GM23338 (cell line): ENCODE results near the gene IQSEC3. TPM values are rescaled to one million over a fixed set of nuclear protein-coding genes. Genes with fewer than 3 reads are reported as not detected.

ENCODE experiments used
- ATAC-seq: fragments of 200-7000 bp; cut with Tn5 transposase; 3 replicates; pipeline ENCODE4 v1.9.1; 2020
- DNase-seq: peaks from one replicate; pipeline ENCODE4 v3.0.0-alpha.2; 2015; ENCODE audit warnings: low spot score
- H2AFZ ChIP-seq: fragments of 200-600 bp; sonication (generic); 2 replicates; pipeline ENCODE4 v1.8.0; 2016; ENCODE audit warnings: antibody characterized with exemption, mild to moderate bottlenecking, moderate library complexity
- H3F3A ChIP-seq: fragments of 200-600 bp; sonication (generic); replicated peaks from 2 replicates; pipeline ENCODE4 v1.8.0; 2017; ENCODE audit warnings: antibody characterized with exemption, mixed run types, low read depth
- H3K27ac ChIP-seq: fragments of 200-600 bp; sonication (generic); 2 replicates; pipeline ENCODE4 v1.6.1; 2016; ENCODE audit warnings: low read depth
- H3K27me3 ChIP-seq: fragments of 200-600 bp; sonication (generic); 2 replicates; pipeline ENCODE4 v1.8.0; 2016; ENCODE audit warnings: mild to moderate bottlenecking, mixed run types, moderate library complexity; ENCODE audit not compliant: insufficient read depth
- H3K36me3 ChIP-seq: fragments of 200-600 bp; sonication (generic); 2 replicates; pipeline ENCODE4 v1.8.0; 2016; ENCODE audit warnings: mild to moderate bottlenecking; ENCODE audit not compliant: insufficient read depth
- H3K4me1 ChIP-seq: fragments of 200-600 bp; sonication (generic); 2 replicates; pipeline ENCODE4 v1.8.0; 2016; ENCODE audit warnings: mild to moderate bottlenecking, moderate library complexity; ENCODE audit not compliant: insufficient read depth
- H3K4me2 ChIP-seq: fragments of 200-600 bp; sonication (generic); 2 replicates; pipeline ENCODE4 v1.7.1; 2017; ENCODE audit warnings: mixed run types
- H3K4me3 ChIP-seq: fragments of 200-600 bp; sonication (generic); 2 replicates; pipeline ENCODE4 v1.6.1; 2016; ENCODE audit warnings: mixed run types
- H3K79me2 ChIP-seq: fragments of 200-600 bp; sonication (generic); replicated peaks from 2 replicates; pipeline ENCODE4 v1.8.0; 2017; ENCODE audit warnings: mild to moderate bottlenecking; ENCODE audit not compliant: insufficient read depth
- H3K9me2 ChIP-seq: fragments of 200-600 bp; sonication (generic); 2 replicates; pipeline ENCODE4 v1.8.0; 2017; ENCODE audit not compliant: insufficient read depth
- H4K20me1 ChIP-seq: fragments of 200-600 bp; sonication (generic); replicated peaks from 2 replicates; pipeline ENCODE4 v1.8.0; 2017; ENCODE audit warnings: mild to moderate bottlenecking; ENCODE audit not compliant: insufficient read depth
- H3K27ac Mint-ChIP-seq: 2 replicates; pipeline ENCODE4 v1.8.0; 2020; ENCODE audit warnings: inconsistent platforms, mild to moderate bottlenecking, moderate library complexity, mixed read lengths
- H3K27me3 Mint-ChIP-seq: 3 replicates; pipeline ENCODE4 v1.8.0; 2022; ENCODE audit warnings: low read depth, mild to moderate bottlenecking, moderate library complexity, mixed read lengths, inconsistent platforms; ENCODE audit not compliant: insufficient read depth, poor library complexity
- H3K36me3 Mint-ChIP-seq: 3 replicates; pipeline ENCODE4 v1.8.0; 2021; ENCODE audit warnings: low read depth, mild to moderate bottlenecking, inconsistent platforms, moderate library complexity, mixed read lengths
- H3K4me1 Mint-ChIP-seq: 3 replicates; pipeline ENCODE4 v1.8.0; 2020; ENCODE audit warnings: mild to moderate bottlenecking, inconsistent platforms, mixed read lengths
- H3K4me3 Mint-ChIP-seq: 3 replicates; pipeline ENCODE4 v1.8.0; 2021; ENCODE audit warnings: moderate library complexity, mild to moderate bottlenecking, inconsistent platforms, mixed read lengths
- H3K9me3 Mint-ChIP-seq: 3 replicates; pipeline ENCODE4 v1.8.0; 2020; ENCODE audit warnings: moderate library complexity, mild to moderate bottlenecking, inconsistent platforms, mixed read lengths
- CREB1 ChIP-seq: fragments of 250-450 bp; sonication (Bioruptor Pico); IDR thresholded peaks from 2 replicates; pipeline ENCODE4 v1.5.0; 2020; ENCODE audit warnings: low read depth, mild to moderate bottlenecking, moderate library complexity
- EZH2 ChIP-seq: fragments of 200-600 bp; sonication (generic); IDR thresholded peaks from one replicate; pipeline ENCODE4 v1.8.0; 2017; ENCODE audit warnings: antibody characterized with exemption, mild to moderate bottlenecking, low read depth; ENCODE audit not compliant: unreplicated experiment
- EZH2phosphoT487 ChIP-seq: fragments of 200-600 bp; sonication (generic); IDR thresholded peaks from one replicate; pipeline ENCODE4 v1.8.1; 2018; ENCODE audit warnings: antibody characterized with exemption; ENCODE audit not compliant: unreplicated experiment
- JUNB ChIP-seq: IDR thresholded peaks from one replicate; pipeline ENCODE4 v1.6.1; 2016; ENCODE audit warnings: antibody characterized with exemption; ENCODE audit not compliant: unreplicated experiment
- NANOG ChIP-seq: IDR thresholded peaks from 2 replicates; pipeline ENCODE4 v1.6.1; 2016; ENCODE audit warnings: antibody characterized with exemption, borderline replicate concordance
- POLR2AphosphoS5 ChIP-seq: IDR thresholded peaks from 2 replicates; pipeline ENCODE4 v1.6.1; 2016; ENCODE audit warnings: antibody characterized with exemption, low read depth
- REST ChIP-seq: IDR thresholded peaks from one replicate; pipeline ENCODE4 v1.6.1; 2018; ENCODE audit warnings: antibody characterized with exemption; ENCODE audit not compliant: unreplicated experiment
- STAT1 ChIP-seq: IDR thresholded peaks from one replicate; pipeline ENCODE4 v1.6.1; 2016; ENCODE audit warnings: antibody characterized with exemption; ENCODE audit not compliant: unreplicated experiment
- ZNF114 ChIP-seq: fragments of 250-450 bp; sonication (Bioruptor Pico); IDR thresholded peaks from 2 replicates; pipeline ENCODE4 v1.5.0; 2020; ENCODE audit warnings: mild to moderate bottlenecking, moderate library complexity
- ZNF331 ChIP-seq: fragments of 250-450 bp; sonication (Bioruptor Pico); IDR thresholded peaks from 2 replicates; pipeline ENCODE4 v1.5.0; 2020; ENCODE audit warnings: low read depth, mild to moderate bottlenecking, moderate library complexity
- polyA plus RNA-seq: library from polyadenylated mRNA; unstranded; fragments of >200 nt; fragmentation: Nextera tagmentation; extraction: Ambion mirVana; gene quantifications from 2 replicates; pipeline ENCODE4 v1.2.1, GENCODE V29; 2016
- total RNA-seq: library from RNA; depleted of rRNA; stranded (reverse); fragments of >200 nt; shearing (Covaris generic); gene quantifications from 2 replicates; pipeline ENCODE4 v1.2.3, GENCODE V29; 2014
- TF ChIP-seq, protein P1 (sequence below): IDR thresholded peaks from 2 replicates; pipeline ENCODE4 v1.6.1; 2016; ENCODE audit warnings: antibody characterized with exemption
- TF ChIP-seq, protein P2 (sequence below): fragments of 250-450 bp; sonication (Bioruptor Pico); IDR thresholded peaks from 2 replicates; pipeline ENCODE4 v1.5.0; 2020; ENCODE audit warnings: mild to moderate bottlenecking, moderate library complexity
- TF ChIP-seq, protein P3 (sequence below), 2 experiments: fragments of 200-600 bp in 1 of 2; sonication (generic) in 1 of 2; conservative IDR thresholded peaks; 2 replicates each; pipeline versions ENCODE4 v1.5.1 to v1.6.1; 2016 to 2017; ENCODE audit warnings: antibody characterized with exemption in 2 of 2, low read depth in 2 of 2, mild to moderate bottlenecking in 2 of 2, moderate library complexity in 1 of 2

Gene IQSEC3
- total and polyA plus RNA-seq, 2 experiments from 2014 or later = 2.1 to 3.6 TPM

DNA sequence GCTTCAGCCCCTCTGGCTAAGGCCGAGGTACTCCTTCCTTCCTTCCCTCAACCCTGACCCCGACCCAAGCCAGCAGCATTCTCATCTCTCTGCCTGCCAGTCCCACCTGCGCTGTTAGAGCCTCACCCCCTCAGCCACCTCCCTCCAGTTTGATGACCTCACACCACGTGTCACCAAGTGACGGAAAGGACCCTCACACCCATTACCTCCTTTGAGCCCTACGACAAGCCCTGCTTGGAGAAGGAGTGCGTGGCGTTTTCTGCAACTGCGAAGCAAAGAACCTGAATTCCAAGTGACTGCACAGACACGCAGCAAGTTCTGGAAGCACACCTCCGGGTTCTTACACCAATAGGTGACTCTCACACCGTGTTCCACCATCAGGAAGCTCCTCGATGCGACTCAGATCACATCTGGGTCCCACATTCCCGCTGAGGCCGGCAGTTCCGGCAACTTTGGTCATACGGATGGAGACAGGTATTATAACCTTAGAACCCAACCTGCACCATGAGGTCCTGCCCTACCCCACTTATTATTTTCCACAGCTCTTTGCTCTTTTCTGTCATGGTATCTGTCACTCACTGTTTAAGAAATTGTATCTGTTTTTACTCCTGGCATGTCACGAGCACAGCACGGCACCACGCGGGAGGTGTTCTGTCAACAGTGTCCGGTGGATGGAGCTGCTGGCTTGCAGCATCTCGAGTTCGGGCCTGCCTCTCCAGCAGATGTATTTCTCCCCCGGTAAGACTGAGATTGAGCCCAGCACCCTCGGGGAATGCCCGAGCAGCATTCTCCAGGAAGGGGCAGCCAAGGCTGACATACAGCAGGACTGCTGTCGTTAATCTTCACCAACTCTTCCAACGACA is 152.4 kb downstream of the IQSEC3 start:
- H3K27me3 ChIP-seq = no peaks in the 10 kb centered on the region
- no peak for TF ChIP-seq JUNB
- no peak for TF ChIP-seq EZH2
- TF ChIP-seq, protein P1, sequence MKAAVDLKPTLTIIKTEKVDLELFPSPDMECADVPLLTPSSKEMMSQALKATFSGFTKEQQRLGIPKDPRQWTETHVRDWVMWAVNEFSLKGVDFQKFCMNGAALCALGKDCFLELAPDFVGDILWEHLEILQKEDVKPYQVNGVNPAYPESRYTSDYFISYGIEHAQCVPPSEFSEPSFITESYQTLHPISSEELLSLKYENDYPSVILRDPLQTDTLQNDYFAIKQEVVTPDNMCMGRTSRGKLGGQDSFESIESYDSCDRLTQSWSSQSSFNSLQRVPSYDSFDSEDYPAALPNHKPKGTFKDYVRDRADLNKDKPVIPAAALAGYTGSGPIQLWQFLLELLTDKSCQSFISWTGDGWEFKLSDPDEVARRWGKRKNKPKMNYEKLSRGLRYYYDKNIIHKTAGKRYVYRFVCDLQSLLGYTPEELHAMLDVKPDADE = no peak
- no peak for TF ChIP-seq REST
- no peak for TF ChIP-seq NANOG
- TF ChIP-seq, protein P2, sequence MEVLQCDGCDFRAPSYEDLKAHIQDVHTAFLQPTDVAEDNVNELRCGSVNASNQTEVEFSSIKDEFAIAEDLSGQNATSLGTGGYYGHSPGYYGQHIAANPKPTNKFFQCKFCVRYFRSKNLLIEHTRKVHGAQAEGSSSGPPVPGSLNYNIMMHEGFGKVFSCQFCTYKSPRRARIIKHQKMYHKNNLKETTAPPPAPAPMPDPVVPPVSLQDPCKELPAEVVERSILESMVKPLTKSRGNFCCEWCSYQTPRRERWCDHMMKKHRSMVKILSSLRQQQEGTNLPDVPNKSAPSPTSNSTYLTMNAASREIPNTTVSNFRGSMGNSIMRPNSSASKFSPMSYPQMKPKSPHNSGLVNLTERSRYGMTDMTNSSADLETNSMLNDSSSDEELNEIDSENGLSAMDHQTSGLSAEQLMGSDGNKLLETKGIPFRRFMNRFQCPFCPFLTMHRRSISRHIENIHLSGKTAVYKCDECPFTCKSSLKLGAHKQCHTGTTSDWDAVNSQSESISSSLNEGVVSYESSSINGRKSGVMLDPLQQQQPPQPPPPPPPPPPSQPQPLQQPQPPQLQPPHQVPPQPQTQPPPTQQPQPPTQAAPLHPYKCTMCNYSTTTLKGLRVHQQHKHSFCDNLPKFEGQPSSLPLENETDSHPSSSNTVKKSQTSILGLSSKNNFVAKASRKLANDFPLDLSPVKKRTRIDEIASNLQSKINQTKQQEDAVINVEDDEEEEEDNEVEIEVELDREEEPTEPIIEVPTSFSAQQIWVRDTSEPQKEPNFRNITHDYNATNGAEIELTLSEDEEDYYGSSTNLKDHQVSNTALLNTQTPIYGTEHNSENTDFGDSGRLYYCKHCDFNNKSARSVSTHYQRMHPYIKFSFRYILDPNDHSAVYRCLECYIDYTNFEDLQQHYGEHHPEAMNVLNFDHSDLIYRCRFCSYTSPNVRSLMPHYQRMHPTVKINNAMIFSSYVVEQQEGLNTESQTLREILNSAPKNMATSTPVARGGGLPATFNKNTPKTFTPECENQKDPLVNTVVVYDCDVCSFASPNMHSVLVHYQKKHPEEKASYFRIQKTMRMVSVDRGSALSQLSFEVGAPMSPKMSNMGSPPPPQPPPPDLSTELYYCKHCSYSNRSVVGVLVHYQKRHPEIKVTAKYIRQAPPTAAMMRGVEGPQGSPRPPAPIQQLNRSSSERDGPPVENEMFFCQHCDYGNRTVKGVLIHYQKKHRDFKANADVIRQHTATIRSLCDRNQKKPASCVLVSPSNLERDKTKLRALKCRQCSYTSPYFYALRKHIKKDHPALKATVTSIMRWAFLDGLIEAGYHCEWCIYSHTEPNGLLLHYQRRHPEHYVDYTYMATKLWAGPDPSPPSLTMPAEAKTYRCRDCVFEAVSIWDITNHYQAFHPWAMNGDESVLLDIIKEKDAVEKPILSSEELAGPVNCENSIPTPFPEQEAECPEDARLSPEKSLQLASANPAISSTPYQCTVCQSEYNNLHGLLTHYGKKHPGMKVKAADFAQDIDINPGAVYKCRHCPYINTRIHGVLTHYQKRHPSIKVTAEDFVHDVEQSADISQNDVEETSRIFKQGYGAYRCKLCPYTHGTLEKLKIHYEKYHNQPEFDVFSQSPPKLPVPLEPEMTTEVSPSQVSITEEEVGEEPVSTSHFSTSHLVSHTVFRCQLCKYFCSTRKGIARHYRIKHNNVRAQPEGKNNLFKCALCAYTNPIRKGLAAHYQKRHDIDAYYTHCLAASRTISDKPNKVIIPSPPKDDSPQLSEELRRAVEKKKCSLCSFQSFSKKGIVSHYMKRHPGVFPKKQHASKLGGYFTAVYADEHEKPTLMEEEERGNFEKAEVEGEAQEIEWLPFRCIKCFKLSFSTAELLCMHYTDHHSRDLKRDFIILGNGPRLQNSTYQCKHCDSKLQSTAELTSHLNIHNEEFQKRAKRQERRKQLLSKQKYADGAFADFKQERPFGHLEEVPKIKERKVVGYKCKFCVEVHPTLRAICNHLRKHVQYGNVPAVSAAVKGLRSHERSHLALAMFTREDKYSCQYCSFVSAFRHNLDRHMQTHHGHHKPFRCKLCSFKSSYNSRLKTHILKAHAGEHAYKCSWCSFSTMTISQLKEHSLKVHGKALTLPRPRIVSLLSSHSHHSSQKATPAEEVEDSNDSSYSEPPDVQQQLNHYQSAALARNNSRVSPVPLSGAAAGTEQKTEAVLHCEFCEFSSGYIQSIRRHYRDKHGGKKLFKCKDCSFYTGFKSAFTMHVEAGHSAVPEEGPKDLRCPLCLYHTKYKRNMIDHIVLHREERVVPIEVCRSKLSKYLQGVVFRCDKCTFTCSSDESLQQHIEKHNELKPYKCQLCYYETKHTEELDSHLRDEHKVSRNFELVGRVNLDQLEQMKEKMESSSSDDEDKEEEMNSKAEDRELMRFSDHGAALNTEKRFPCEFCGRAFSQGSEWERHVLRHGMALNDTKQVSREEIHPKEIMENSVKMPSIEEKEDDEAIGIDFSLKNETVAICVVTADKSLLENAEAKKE (CRISPR knock-in tag) = no peak
- TF ChIP-seq, protein P3, sequence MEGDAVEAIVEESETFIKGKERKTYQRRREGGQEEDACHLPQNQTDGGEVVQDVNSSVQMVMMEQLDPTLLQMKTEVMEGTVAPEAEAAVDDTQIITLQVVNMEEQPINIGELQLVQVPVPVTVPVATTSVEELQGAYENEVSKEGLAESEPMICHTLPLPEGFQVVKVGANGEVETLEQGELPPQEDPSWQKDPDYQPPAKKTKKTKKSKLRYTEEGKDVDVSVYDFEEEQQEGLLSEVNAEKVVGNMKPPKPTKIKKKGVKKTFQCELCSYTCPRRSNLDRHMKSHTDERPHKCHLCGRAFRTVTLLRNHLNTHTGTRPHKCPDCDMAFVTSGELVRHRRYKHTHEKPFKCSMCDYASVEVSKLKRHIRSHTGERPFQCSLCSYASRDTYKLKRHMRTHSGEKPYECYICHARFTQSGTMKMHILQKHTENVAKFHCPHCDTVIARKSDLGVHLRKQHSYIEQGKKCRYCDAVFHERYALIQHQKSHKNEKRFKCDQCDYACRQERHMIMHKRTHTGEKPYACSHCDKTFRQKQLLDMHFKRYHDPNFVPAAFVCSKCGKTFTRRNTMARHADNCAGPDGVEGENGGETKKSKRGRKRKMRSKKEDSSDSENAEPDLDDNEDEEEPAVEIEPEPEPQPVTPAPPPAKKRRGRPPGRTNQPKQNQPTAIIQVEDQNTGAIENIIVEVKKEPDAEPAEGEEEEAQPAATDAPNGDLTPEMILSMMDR (conservative IDR thresholded peaks at IDR 0.05; ENCODE audit: low read depth in 2 of 2) = no peak
- TF ChIP-seq EZH2phosphoT487 = no peak
- no peak for TF ChIP-seq ZNF331
- no peak for TF ChIP-seq POLR2AphosphoS5
- no peak for TF ChIP-seq CREB1 (CRISPR knock-in tag)
- no peak for TF ChIP-seq ZNF114 (CRISPR knock-in tag)
- no peak for TF ChIP-seq STAT1
- no peak overlapping the region for H3K4me3 ChIP-seq
- H3F3A ChIP-seq = no peaks in the 10 kb centered on the region
- peaks cover 19% of the 10 kb centered on the region for H3K27me3 Mint-ChIP-seq
- no peaks in the 10 kb centered on the region for H3K9me3 Mint-ChIP-seq
- peaks cover 9% of the 10 kb centered on the region for H3K4me1 ChIP-seq
- no peak overlapping the region for H2AFZ ChIP-seq
- ATAC-seq (no peak), DNase-seq (no peak)
- H3K4me3 Mint-ChIP-seq = no peak overlapping the region; the same call in 2 of the 3 replicates
- no peak overlapping the region for H3K27ac Mint-ChIP-seq
- H3K36me3 ChIP-seq = no peaks in the 10 kb centered on the region
- no peak overlapping the region for H3K27ac ChIP-seq
- H4K20me1 ChIP-seq = no peaks in the 10 kb centered on the region
- no peaks in the 10 kb centered on the region; the same call in 2 of the 3 replicates for H3K36me3 Mint-ChIP-seq
- H3K79me2 ChIP-seq = no peaks in the 10 kb centered on the region
- no peak overlapping the region for H3K4me2 ChIP-seq
- H3K4me1 Mint-ChIP-seq = peaks cover 15% of the 10 kb centered on the region
- H3K9me2 ChIP-seq = no peaks in the 10 kb centered on the region
